HL-60 (cell line): ENCODE measurements around the gene IVD.

ENCODE experiments used
- CTCF ChIP-seq: IDR thresholded peaks from one replicate; pipeline ENCODE4 v1.5.1; 2011; ENCODE audit warnings: low read length, control low read depth, inconsistent platforms; ENCODE audit not compliant: insufficient read depth
- GABPA ChIP-seq: IDR thresholded peaks from 2 replicates; pipeline ENCODE4 v1.6.1; 2012; ENCODE audit warnings: low read depth
- POLR2AphosphoS5 ChIP-seq: IDR thresholded peaks from 2 replicates; pipeline ENCODE4 v1.6.1; 2012; ENCODE audit warnings: low read depth
- SPI1 ChIP-seq: IDR thresholded peaks from 2 replicates; pipeline ENCODE4 v1.6.1; 2012; ENCODE audit warnings: low read depth, mild to moderate bottlenecking, borderline replicate concordance
- TF ChIP-seq, protein P1 (sequence below): IDR thresholded peaks from 2 replicates; pipeline ENCODE4 v1.6.1; 2012; ENCODE audit warnings: low read depth; ENCODE audit not compliant: insufficient replicate concordance

DNA sequence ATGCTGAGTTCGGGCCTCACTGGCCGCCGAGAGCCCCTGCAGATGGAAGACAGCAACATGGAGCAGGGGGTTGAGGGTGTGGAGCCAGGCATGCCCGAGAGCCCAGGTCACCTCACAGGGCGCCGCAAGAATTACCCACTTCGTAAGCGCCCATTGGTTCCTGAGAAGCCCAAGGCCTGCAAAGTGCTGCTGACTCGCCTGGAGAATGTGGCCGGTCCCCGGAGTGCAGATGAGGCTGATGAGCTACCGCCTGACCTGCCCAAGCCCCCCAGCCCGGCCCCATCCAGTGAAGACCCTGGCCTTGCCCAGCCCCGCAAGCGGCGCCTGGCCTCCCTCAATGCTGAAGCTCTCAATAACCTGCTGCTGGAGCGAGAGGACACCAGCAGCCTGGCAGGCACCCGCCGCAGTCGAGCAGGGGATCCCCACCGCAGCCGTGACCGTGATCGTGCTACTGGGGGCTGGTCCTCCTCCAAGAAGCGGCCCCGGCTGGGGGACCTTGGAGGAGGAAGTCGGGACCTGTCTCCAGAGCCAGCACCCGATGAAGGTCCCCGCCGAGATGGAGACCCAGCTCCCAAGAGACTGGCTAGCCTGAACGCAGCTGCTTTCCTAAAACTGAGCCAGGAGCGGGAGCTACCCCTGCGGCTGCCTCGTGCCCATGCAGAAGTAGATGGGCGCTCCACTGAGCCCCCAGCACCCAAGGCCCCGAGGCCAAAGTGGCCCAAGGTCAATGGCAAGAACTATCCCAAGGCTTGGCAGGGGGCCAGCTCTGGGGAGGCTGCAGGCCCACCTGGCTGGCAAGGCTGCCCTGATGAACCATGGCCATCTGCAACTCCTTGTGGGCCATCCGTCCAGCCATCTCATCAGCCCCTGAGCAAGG is 53.1 kb downstream of the IVD start:
- TF ChIP-seq POLR2AphosphoS5 = no peak
- TF ChIP-seq GABPA = no peak
- TF ChIP-seq CTCF = no peak
- TF ChIP-seq, protein P1, sequence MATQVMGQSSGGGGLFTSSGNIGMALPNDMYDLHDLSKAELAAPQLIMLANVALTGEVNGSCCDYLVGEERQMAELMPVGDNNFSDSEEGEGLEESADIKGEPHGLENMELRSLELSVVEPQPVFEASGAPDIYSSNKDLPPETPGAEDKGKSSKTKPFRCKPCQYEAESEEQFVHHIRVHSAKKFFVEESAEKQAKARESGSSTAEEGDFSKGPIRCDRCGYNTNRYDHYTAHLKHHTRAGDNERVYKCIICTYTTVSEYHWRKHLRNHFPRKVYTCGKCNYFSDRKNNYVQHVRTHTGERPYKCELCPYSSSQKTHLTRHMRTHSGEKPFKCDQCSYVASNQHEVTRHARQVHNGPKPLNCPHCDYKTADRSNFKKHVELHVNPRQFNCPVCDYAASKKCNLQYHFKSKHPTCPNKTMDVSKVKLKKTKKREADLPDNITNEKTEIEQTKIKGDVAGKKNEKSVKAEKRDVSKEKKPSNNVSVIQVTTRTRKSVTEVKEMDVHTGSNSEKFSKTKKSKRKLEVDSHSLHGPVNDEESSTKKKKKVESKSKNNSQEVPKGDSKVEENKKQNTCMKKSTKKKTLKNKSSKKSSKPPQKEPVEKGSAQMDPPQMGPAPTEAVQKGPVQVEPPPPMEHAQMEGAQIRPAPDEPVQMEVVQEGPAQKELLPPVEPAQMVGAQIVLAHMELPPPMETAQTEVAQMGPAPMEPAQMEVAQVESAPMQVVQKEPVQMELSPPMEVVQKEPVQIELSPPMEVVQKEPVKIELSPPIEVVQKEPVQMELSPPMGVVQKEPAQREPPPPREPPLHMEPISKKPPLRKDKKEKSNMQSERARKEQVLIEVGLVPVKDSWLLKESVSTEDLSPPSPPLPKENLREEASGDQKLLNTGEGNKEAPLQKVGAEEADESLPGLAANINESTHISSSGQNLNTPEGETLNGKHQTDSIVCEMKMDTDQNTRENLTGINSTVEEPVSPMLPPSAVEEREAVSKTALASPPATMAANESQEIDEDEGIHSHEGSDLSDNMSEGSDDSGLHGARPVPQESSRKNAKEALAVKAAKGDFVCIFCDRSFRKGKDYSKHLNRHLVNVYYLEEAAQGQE = no peak
- no peak for TF ChIP-seq SPI1
